HL-60 (cell line): ENCODE results near the gene LY6G6D.

Experiments
- DNase-seq, 2 experiments: peaks; one replicate each; pipeline ENCODE4 v3.0.0-alpha.2; 2010 to 2020; ENCODE audit warnings: low read depth in 1 of 2, low spot score in 1 of 2
- H3K27ac ChIP-seq: fragments of 250-450 bp; sonication (Bioruptor Pico); replicated peaks from 2 replicates; pipeline ENCODE4 v1.5.1; 2020; ENCODE audit warnings: mild to moderate bottlenecking, moderate library complexity
- H3K27me3 ChIP-seq: fragments of 250-450 bp; sonication (Bioruptor Pico); 2 replicates; pipeline ENCODE4 v1.5.1; 2021; ENCODE audit warnings: mild to moderate bottlenecking, moderate library complexity; ENCODE audit not compliant: insufficient read depth, poor library complexity, severe bottlenecking
- H3K4me3 ChIP-seq: replicated peaks from 2 replicates; pipeline ENCODE4 v1.5.1; 2011; ENCODE audit warnings: mild to moderate bottlenecking, control low read depth, low read length; ENCODE audit not compliant: insufficient read depth
- CTCF ChIP-seq: IDR thresholded peaks from one replicate; pipeline ENCODE4 v1.5.1; 2011; ENCODE audit warnings: low read length, control low read depth, inconsistent platforms; ENCODE audit not compliant: insufficient read depth
- GABPA ChIP-seq: IDR thresholded peaks from 2 replicates; pipeline ENCODE4 v1.6.1; 2012; ENCODE audit warnings: low read depth
- POLR2AphosphoS5 ChIP-seq: IDR thresholded peaks from 2 replicates; pipeline ENCODE4 v1.6.1; 2012; ENCODE audit warnings: low read depth
- REST ChIP-seq: IDR thresholded peaks from 2 replicates; pipeline ENCODE4 v1.6.1; 2012; ENCODE audit warnings: low read depth; ENCODE audit not compliant: insufficient replicate concordance
- SPI1 ChIP-seq: IDR thresholded peaks from 2 replicates; pipeline ENCODE4 v1.6.1; 2012; ENCODE audit warnings: low read depth, mild to moderate bottlenecking, borderline replicate concordance
- microRNA-seq: library from miRNA; unstranded; fragments of <30 nt; microRNA quantifications from one replicate; pipeline ENCODE4, GENCODE V29; 2018

LY6G6D gene

GRCh38 chr6:31765910-31766794 is 51.0 kb downstream of the LY6G6D start:
- no peak overlapping the region for H3K27ac ChIP-seq
- no peak overlapping the region for H3K4me3 ChIP-seq
- no peak for DNase-seq
- H3K27me3 ChIP-seq = no peaks in the 10 kb centered on the region
- TF ChIP-seq REST = no peak
- no peak for TF ChIP-seq CTCF
- no peak for TF ChIP-seq POLR2AphosphoS5
- no peak for TF ChIP-seq GABPA

- TF ChIP-seq REST (no peak), GABPA (no peak), SPI1 (no peak), POLR2AphosphoS5 (no peak), CTCF (no peak)
Measured at GRCh38 chr6:31767096-31767645, 52.0 kb downstream of the LY6G6D start.

More at GRCh38 chr6:31767096-31767645, 52.0 kb downstream of the LY6G6D start:
- Histone ChIP-seq H3K27ac (no peak overlapping the region), H3K4me3 (no peak overlapping the region), H3K27me3 (no peaks in the 10 kb centered on the region)
- DNase-seq = no peak

Small RNA genes lying within 50 kb of the gene (microRNA-seq; reads per million reads assigned to microRNA genes)
- 2.4 reads per million for gene MIR4646
